Progenitor cell of endocrine pancreas (in vitro differentiated cells): ENCODE results near the gene DLX1. TPM values are rescaled to one million over a fixed set of nuclear protein-coding genes. Genes with fewer than 3 reads are reported as not detected.

Experiments used
- DNase-seq: peaks from one replicate; pipeline ENCODE4 v3.0.0; 2021; ENCODE audit warnings: low spot score; ENCODE audit not compliant: unreplicated experiment
- H3K27ac Mint-ChIP-seq: 2 replicates; pipeline ENCODE4 v1.8.0; 2021; ENCODE audit warnings: mild to moderate bottlenecking, moderate library complexity, mixed read lengths
- H3K27me3 Mint-ChIP-seq: 2 replicates; pipeline ENCODE4 v1.8.0; 2021; ENCODE audit warnings: mixed read lengths
- H3K36me3 Mint-ChIP-seq: 2 replicates; pipeline ENCODE4 v1.8.0; 2022; ENCODE audit warnings: mixed read lengths; ENCODE audit not compliant: insufficient read depth
- H3K4me1 Mint-ChIP-seq: 2 replicates; pipeline ENCODE4 v1.8.0; 2021; ENCODE audit warnings: low read depth, mixed read lengths
- H3K4me3 Mint-ChIP-seq: 2 replicates; pipeline ENCODE4 v1.8.0; 2021; ENCODE audit warnings: low read depth, mild to moderate bottlenecking, moderate library complexity, mixed read lengths
- H3K9me3 Mint-ChIP-seq: 2 replicates; pipeline ENCODE4 v1.8.0; 2021; ENCODE audit warnings: low read depth, mixed read lengths
- total RNA-seq: library from RNA; stranded (reverse); gene quantifications from 2 replicates; pipeline ENCODE4 v1.2.1, GENCODE V29; 2021
- TF ChIP-seq, protein P1 (sequence below): fragments of 200-600 bp; sonication (generic); IDR thresholded peaks from one replicate; pipeline ENCODE4 v1.5.0; 2021; ENCODE audit warnings: antibody characterized with exemption, mild to moderate bottlenecking; ENCODE audit not compliant: unreplicated experiment

The DLX1 gene
- total RNA-seq, 1 donor from 2014 or later = 1.7 TPM

DNA sequence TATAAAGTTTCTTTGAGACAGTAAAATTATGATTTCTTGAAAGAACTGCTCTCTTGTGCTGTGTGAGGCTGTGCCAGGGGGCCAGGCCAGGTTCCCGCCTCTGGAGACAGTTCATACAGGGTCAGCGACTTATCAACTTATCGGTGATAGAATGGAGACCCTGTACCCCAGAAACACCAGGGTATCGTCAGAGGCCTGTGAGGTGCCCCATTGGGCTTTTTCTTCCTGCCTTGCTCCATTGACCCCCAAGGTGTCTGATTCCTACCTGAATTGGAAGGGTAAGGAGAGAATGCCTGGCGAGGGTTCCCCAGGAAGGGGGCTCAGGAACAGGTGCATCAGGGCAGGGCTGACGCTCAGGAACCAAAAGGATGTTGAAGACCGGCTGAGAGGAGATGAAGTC, 4.3 kb downstream of the DLX1 start:
- Mint-ChIP-seq H3K27ac (no peak overlapping the region), H3K9me3 (no peaks in the 10 kb centered on the region), H3K27me3 (peaks cover 96% of the 10 kb centered on the region), H3K4me3 (no peak overlapping the region), H3K4me1 (peaks cover 11% of the 10 kb centered on the region), H3K36me3 (no peaks in the 10 kb centered on the region)
- TF ChIP-seq, protein P1, sequence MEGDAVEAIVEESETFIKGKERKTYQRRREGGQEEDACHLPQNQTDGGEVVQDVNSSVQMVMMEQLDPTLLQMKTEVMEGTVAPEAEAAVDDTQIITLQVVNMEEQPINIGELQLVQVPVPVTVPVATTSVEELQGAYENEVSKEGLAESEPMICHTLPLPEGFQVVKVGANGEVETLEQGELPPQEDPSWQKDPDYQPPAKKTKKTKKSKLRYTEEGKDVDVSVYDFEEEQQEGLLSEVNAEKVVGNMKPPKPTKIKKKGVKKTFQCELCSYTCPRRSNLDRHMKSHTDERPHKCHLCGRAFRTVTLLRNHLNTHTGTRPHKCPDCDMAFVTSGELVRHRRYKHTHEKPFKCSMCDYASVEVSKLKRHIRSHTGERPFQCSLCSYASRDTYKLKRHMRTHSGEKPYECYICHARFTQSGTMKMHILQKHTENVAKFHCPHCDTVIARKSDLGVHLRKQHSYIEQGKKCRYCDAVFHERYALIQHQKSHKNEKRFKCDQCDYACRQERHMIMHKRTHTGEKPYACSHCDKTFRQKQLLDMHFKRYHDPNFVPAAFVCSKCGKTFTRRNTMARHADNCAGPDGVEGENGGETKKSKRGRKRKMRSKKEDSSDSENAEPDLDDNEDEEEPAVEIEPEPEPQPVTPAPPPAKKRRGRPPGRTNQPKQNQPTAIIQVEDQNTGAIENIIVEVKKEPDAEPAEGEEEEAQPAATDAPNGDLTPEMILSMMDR = no peak
- DNase-seq = no peak

DNA sequence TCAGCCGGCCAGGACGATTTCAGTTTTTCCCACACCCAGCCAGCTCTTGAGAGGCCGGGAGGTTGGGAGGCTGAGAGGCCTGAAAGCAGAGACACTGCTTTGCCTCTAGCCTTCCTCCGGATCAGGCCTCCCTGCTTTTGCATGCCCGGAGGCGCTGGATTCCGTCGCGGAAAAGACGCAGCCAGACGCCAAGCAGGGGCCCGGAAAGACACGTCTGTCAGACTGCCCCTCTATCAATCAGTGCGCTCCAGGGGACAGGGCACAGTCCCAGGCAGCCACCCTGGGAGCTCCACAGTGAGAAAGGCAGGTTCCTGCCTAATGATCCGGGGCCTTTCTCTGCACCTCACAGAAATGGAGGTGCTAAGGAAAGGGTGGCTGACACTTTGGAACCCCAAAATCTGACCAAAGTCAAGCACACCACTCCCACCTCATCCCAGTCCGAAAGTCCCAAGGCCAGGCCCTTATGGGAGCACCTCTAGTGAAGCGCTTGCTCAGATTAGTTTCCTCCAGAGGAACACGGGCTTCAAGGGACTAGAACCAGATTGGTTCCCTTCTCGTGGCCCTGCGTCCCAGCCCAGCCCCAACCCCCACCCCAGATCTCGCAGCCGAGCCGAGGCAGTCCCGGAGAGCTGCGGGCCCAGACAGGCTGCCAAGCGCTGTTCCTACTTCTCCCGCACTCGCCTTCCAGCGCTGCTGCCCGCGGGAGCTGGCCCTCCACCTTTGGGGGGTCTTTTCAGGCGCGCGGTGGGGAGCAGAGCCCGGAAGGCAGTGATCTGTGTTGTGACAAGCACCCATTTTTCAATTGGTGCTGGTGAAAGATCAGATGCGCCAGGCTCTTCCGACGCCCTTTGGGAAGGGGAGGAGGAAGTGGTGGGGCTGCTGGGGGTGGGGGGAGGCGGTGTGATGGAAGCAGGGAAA, 5.0 kb downstream of the DLX1 start:
- Mint-ChIP-seq H3K4me3 (no peak overlapping the region), H3K27ac (peak overlapping the region; percentile 33), H3K4me1 (peaks cover 11% of the 10 kb centered on the region), H3K9me3 (no peaks in the 10 kb centered on the region), H3K27me3 (peaks cover 94% of the 10 kb centered on the region), H3K36me3 (no peaks in the 10 kb centered on the region)
- no peak for DNase-seq
- TF ChIP-seq, protein P1 = no peak

DNA sequence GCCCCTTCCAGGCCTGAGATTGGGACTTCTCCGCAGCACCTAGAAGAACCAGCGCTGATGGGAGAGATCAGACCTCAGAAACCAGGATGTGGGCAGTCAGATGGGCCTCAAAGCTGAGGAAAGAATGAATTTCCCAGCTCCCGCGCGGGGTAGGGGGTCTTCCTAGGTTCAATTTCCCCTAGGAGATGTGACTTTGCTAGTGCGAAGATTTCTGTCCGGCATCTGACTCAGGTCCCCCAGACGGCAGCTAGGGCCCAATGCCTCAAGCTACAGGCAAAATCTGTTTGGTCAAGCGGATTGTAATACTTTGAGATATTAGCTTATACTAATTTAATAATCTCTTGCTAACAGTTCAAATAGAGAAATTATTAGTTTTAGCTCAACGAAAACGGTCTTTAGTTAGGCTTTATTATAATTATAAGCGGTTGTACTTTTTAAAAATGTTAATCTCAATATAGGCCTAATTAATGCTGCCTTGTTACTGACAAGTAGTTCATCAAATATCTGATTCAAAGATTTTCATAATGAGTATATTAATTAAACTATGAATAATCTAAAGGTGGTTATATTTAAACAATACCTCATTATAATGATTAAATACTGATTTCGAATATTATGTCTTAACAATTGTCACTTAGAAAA, 5.8 kb downstream of the DLX1 start:
- H3K27me3 Mint-ChIP-seq = peaks cover 94% of the 10 kb centered on the region
- DNase-seq = no peak
- H3K4me1 Mint-ChIP-seq = peaks cover 8% of the 10 kb centered on the region
- no peaks in the 10 kb centered on the region for H3K36me3 Mint-ChIP-seq
- TF ChIP-seq, protein P1 = no peak
- H3K9me3 Mint-ChIP-seq = no peaks in the 10 kb centered on the region
- no peak overlapping the region for H3K27ac Mint-ChIP-seq
- H3K4me3 Mint-ChIP-seq = no peak overlapping the region

DNA sequence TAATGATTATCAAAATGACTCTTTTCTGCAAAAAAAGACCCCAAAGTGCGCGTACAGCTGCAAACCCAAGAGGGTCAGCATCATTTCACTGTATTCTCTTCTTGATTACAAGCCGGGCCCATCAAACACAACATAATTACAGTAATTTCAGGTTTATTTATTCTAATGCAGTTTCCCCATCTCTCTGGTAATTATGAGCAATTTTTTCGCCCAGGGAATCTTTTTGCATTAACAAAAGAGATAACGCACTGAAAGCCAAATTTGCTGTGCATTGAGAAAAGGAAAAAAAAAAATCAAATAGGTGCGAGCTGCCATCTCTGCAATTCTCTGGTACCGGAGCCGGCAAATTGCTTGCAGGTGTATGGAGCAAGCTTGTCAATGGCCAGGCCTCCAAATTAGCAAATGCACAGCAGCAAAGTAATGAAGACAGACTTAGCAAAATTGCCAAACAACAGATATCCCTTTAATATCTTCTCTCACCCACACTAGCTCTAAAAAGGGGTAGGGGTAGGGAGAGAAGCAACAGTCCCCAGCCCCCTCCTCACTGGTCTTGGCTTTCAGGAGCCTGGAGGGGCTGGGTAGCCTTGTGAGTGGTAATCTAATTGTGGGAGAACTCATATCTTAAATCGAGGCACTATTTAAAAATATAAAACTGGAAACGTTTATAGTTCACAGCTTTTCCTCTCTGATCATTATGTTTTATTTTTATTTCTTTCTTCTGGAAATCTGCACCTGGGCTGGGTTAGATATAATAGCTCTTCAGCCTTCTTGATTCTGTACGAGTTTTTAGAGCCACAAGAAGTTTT, 6.7 kb downstream of the DLX1 start:
- Mint-ChIP-seq H3K4me1 (peaks cover 6% of the 10 kb centered on the region), H3K9me3 (no peaks in the 10 kb centered on the region), H3K27me3 (peaks cover 92% of the 10 kb centered on the region), H3K27ac (no peak overlapping the region), H3K4me3 (no peak overlapping the region), H3K36me3 (no peaks in the 10 kb centered on the region)
- TF ChIP-seq, protein P1 = no peak
- DNase-seq = no peak
